HepG2 (cell line): ENCODE data around the gene ANKZF1. TPM values are rescaled to one million over a fixed set of nuclear protein-coding genes. Genes with fewer than 3 reads are reported as not detected.

Experiments
- ATAC-seq: fragments of 200-7000 bp; cut with Tn5 transposase; 3 replicates; pipeline ENCODE4 v1.9.1; 2020; ENCODE audit warnings: mild to moderate bottlenecking, moderate library complexity
- BruUV-seq: library from RNA; stranded (reverse); fragments of 400-500 nt; replicated peaks from 2 replicates; lab custom pipeline; 2021; lab: Mats Ljungman, UMichigan
- CTCF ChIA-PET: fragments of 300-600 bp; formaldehyde crosslinking; extraction: SDS; loops from one replicate; lab custom pipeline; 2021; ENCODE audit warnings: low total read pairs, inconsistent platforms, low intra/inter-chr PET ratio; lab: Yijun Ruan, JAX
- POLR2A ChIA-PET: fragments of 350-600 bp; sonication (Branson Sonifier 250); formaldehyde crosslinking; loops from one replicate; lab custom pipeline; 2020; ENCODE audit warnings: antibody characterized with exemption, inconsistent platforms; lab: Yijun Ruan, JAX
- DNase-seq: peaks from one replicate; pipeline ENCODE4 v3.0.0-alpha.2; 2015; ENCODE audit warnings: low spot score
- FAIRE-seq: peaks from 3 replicates; lab custom pipeline; 2011; peaks lifted over from hg19 to GRCh38; lab: Jason Lieb, UNC
- H2AFZ ChIP-seq: one replicate; pipeline ENCODE4 v1.6.1; 2011; ENCODE audit warnings: low read length, inconsistent platforms
- H3K27ac ChIP-seq: fragments of 300-600 bp; 3 replicates; pipeline ENCODE4 v1.8.0; 2011; ENCODE audit warnings: mixed run types, mild to moderate bottlenecking, mixed read lengths, low read length, inconsistent platforms; ENCODE audit not compliant: insufficient read depth; ENCODE audit errors: extremely low read length
- H3K27me3 ChIP-seq, 2 experiments: fragments of 200-600 bp in 1 of 2; 2 replicates in 1 of 2; 3 replicates in 1 of 2; pipeline versions ENCODE4 v1.6.0 to v1.8.0; 2011; ENCODE audit warnings: low read length in 2 of 2, mild to moderate bottlenecking in 2 of 2, moderate library complexity in 2 of 2, inconsistent platforms in 1 of 2; ENCODE audit not compliant: insufficient read depth in 2 of 2, control insufficient read depth in 1 of 2
- H3K36me3 ChIP-seq, 2 experiments: fragments of 200-600 bp in 1 of 2; replicated peaks in 1 of 2; 2 replicates in 1 of 2; 3 replicates in 1 of 2; pipeline versions ENCODE4 v1.5.1 to v1.8.0; 2011; ENCODE audit warnings: low read length in 2 of 2, inconsistent platforms in 1 of 2; ENCODE audit not compliant: insufficient read depth in 2 of 2, control insufficient read depth in 1 of 2
- H3K4me1 ChIP-seq: 2 replicates; pipeline ENCODE4 v1.5.1; 2012; ENCODE audit warnings: low read length, inconsistent platforms; ENCODE audit not compliant: insufficient read depth
- H3K4me2 ChIP-seq: 2 replicates; pipeline ENCODE4 v1.6.0; 2011; ENCODE audit warnings: low read depth, low read length, inconsistent platforms
- H3K4me3 ChIP-seq, 3 experiments: fragments of 200-600 bp in 1 of 3; sonication (generic), shearing (Covaris generic) in 1 of 3; replicated peaks in 1 of 3; 2 replicates each; pipeline ENCODE4 v1.5.1; 2011 to 2016; ENCODE audit warnings: low read length in 3 of 3, inconsistent platforms in 2 of 3, low read depth in 2 of 3, mild to moderate bottlenecking in 2 of 3, control low read depth in 1 of 3, mixed read lengths in 1 of 3; ENCODE audit not compliant: insufficient read depth in 1 of 3
- H3K79me2 ChIP-seq: one replicate; pipeline ENCODE4 v1.6.1; 2011; ENCODE audit warnings: low read length, inconsistent platforms; ENCODE audit not compliant: insufficient read depth
- H3K9ac ChIP-seq: 2 replicates; pipeline ENCODE4 v1.6.0; 2011; ENCODE audit warnings: mild to moderate bottlenecking, low read depth, low read length, inconsistent platforms; ENCODE audit not compliant: insufficient read depth
- H3K9me3 ChIP-seq: 2 replicates; pipeline ENCODE4 v1.5.1; 2012; ENCODE audit warnings: mild to moderate bottlenecking, low read length
- H4K20me1 ChIP-seq: 2 replicates; pipeline ENCODE4 v1.6.0; 2011; ENCODE audit warnings: inconsistent platforms, mild to moderate bottlenecking, low read length, moderate library complexity; ENCODE audit not compliant: insufficient read depth
- BRCA1 ChIP-seq: sonication (generic); formaldehyde crosslinking; IDR thresholded peaks from 2 replicates; pipeline ENCODE4 v1.4.0; 2020; ENCODE audit warnings: missing genetic modification reagents
- BRD4 ChIP-seq: sonication (generic); formaldehyde crosslinking; IDR thresholded peaks from 2 replicates; pipeline ENCODE4 v1.4.0; 2020; ENCODE audit warnings: missing genetic modification reagents
- FOXK1 ChIP-seq: sonication (generic); formaldehyde crosslinking; IDR thresholded peaks from 2 replicates; pipeline ENCODE4 v1.4.0; 2020; ENCODE audit warnings: low read depth, missing genetic modification reagents, borderline replicate concordance
- HMG20B ChIP-seq: conservative IDR thresholded peaks from 2 replicates; pipeline ENCODE4 v1.6.1; 2016; ENCODE audit warnings: missing genetic modification reagents, missing compliant biosample characterization
- NFKB2 ChIP-seq: sonication (generic); formaldehyde crosslinking; IDR thresholded peaks from 2 replicates; pipeline ENCODE4 v1.4.0; 2020; ENCODE audit warnings: missing genetic modification reagents, borderline replicate concordance
- PRMT3 ChIP-seq: sonication (generic); formaldehyde crosslinking; IDR thresholded peaks from 2 replicates; pipeline ENCODE4 v1.8.1; 2022; ENCODE audit warnings: low read depth, mild to moderate bottlenecking, moderate library complexity, missing genetic modification reagents, borderline replicate concordance
- RAD51 ChIP-seq: fragments of 450-650 bp; IDR thresholded peaks from 2 replicates; pipeline ENCODE4 v1.6.1; 2016; ENCODE audit warnings: borderline replicate concordance
- RBFOX2 ChIP-seq: fragments of 200-400 bp; formaldehyde crosslinking; IDR thresholded peaks from 2 replicates; pipeline ENCODE4 v1.6.1; 2017; ENCODE audit warnings: low read depth, mild to moderate bottlenecking, low read length
- ZBTB38 ChIP-seq: sonication (generic); formaldehyde crosslinking; IDR thresholded peaks from 2 replicates; pipeline ENCODE4 v1.5.1; 2020; ENCODE audit warnings: mild to moderate bottlenecking, missing genetic modification reagents
- ZBTB4 ChIP-seq: sonication (generic); formaldehyde crosslinking; IDR thresholded peaks from 2 replicates; pipeline ENCODE4 v1.4.0; 2020; ENCODE audit warnings: missing genetic modification reagents, mild to moderate bottlenecking, borderline replicate concordance
- ZBTB46 ChIP-seq: sonication (generic); formaldehyde crosslinking; IDR thresholded peaks from 2 replicates; pipeline ENCODE4 v1.4.0; 2020; ENCODE audit warnings: mild to moderate bottlenecking, missing genetic modification reagents, borderline replicate concordance
- ZC3H13 ChIP-seq: sonication (generic); formaldehyde crosslinking; IDR thresholded peaks from 2 replicates; pipeline ENCODE4 v1.8.1; 2023; ENCODE audit warnings: mild to moderate bottlenecking, missing genetic modification reagents, moderate library complexity
- ZNF251 ChIP-seq: sonication (generic); formaldehyde crosslinking; IDR thresholded peaks from 2 replicates; pipeline ENCODE4 v1.9.0; 2021; ENCODE audit warnings: mild to moderate bottlenecking, missing genetic modification reagents
- ZNF414 ChIP-seq: sonication (generic); formaldehyde crosslinking; IDR thresholded peaks from 2 replicates; pipeline ENCODE4 v1.5.0; 2020; ENCODE audit warnings: missing genetic modification reagents
- ZNF430 ChIP-seq: sonication (generic); formaldehyde crosslinking; IDR thresholded peaks from 2 replicates; pipeline ENCODE4 v1.9.0; 2021; ENCODE audit warnings: mild to moderate bottlenecking, missing genetic modification reagents
- ZNF546 ChIP-seq: sonication (generic); formaldehyde crosslinking; conservative IDR thresholded peaks from 2 replicates; pipeline ENCODE4 v1.8.1; 2023; ENCODE audit warnings: mild to moderate bottlenecking, missing genetic modification reagents
- ZNF703 ChIP-seq: sonication (generic); formaldehyde crosslinking; IDR thresholded peaks from 2 replicates; pipeline ENCODE4 v1.5.1; 2020; ENCODE audit warnings: missing genetic modification reagents, mild to moderate bottlenecking, moderate library complexity, borderline replicate concordance
- ZNF720 ChIP-seq: sonication (generic); formaldehyde crosslinking; IDR thresholded peaks from 2 replicates; pipeline ENCODE4 v1.4.0; 2020; ENCODE audit warnings: missing genetic modification reagents
- WGBS: methylation state at CpG from one replicate; pipeline ENCODE4 v1.1.6; 2017; ENCODE audit warnings: low lambda C conversion rate; 5-methylcytosine and 5-hydroxymethylcytosine counted together
- in situ Hi-C: cut with HindIII; loops from 2 replicates; pipeline ENCODE4 v1.10.0; 2017; ENCODE audit warnings: low pct_unique_long_range_greater_than_20kb; ENCODE audit not compliant: extremely low pct_ligation_motif_present
- intact Hi-C: fragments of 100-400 bp; cut with micrococcal nuclease; formaldehyde crosslinking; loops from one replicate; pipeline ENCODE4 v1.10.0; 2022; ENCODE audit not compliant: unreplicated experiment
- polyA plus RNA-seq, 8 experiments: library from polyadenylated mRNA; depleted of rRNA in 3 of 8; stranded (reverse) in 7 of 8; unstranded in 1 of 8; fragments of >200 nt; fragmentation: Illumina TruSeq in 4 of 8; extraction: Trizol in 4 of 8; gene quantifications; 2 replicates each; pipeline versions ENCODE4 v1.2.1 to v1.2.3, GENCODE V29; 2011 to 2016; ENCODE audit warnings: low read depth in 4 of 8, missing spikeins in 1 of 8, mixed read lengths in 1 of 8; ENCODE audit not compliant: insufficient read depth in 1 of 8
- total RNA-seq, 5 experiments: library from RNA; depleted of rRNA; stranded (reverse); fragments of >200 nt; fragmentation: Illumina TruSeq; extraction: Trizol; gene quantifications; 2 replicates each; pipeline ENCODE4 v1.2.3, GENCODE V29; 2016; ENCODE audit warnings: low read depth in 1 of 5

Gene ANKZF1
- total and polyA plus RNA-seq, 2 of the 13 experiments (the other 11 are each of a cell fraction or from before 2014, with no cell fraction given), result 25.3 to 128 TPM

GRCh38 chr2:219250049-219250781, 20.6 kb downstream of the ANKZF1 start:
- no peak for ATAC-seq
- no peak for DNase-seq
- H3K9ac ChIP-seq, result peak overlapping the region; percentile 80
- FAIRE-seq, result no peak
- no peaks in the 10 kb centered on the region for H4K20me1 ChIP-seq
- intact Hi-C loops, result no loop called here
- H3K27me3 ChIP-seq, result peaks cover 0 to 20% of the 10 kb centered on the region in 2 experiments; a peak in 3 of 5 replicates
- in situ Hi-C loops, result no loop called here
- peaks cover 14% of the 10 kb centered on the region for H3K79me2 ChIP-seq
- H3K4me2 ChIP-seq, result peak overlapping the region; percentile 94
- peak overlapping the region; percentile 91 for H3K27ac ChIP-seq
- peaks cover 1 to 13% of the 10 kb centered on the region in 2 experiments; a peak in 4 of 5 replicates for H3K36me3 ChIP-seq
- H2AFZ ChIP-seq, result no peak overlapping the region
- peak overlapping the region in 2 of 3 experiments; percentile 25 to 61; a peak in 4 of 6 replicates for H3K4me3 ChIP-seq
- ChIA-PET CTCF (no interaction called here), POLR2A (interaction anchor here (0.9 to 5.7 kb wide), 22 partner anchors 8 to 468 kb away, joined by 3 to 73 read pairs (median 14); partner anchors contain the start of genes ABCB6, ANKZF1, ATG9A and CNPPD1)
- no peaks in the 10 kb centered on the region for H3K9me3 ChIP-seq
- H3K4me1 ChIP-seq, result peaks cover 83% of the 10 kb centered on the region
- 74% methylated on average over 22 of the region's 22 CpGs for WGBS
- BruUV-seq, result no TSS peak
- 0 out of 2 replicates have a peak, but pooled peaks have one; percentile 73 for TF ChIP-seq PRMT3 (CRISPR knock-in tag)
- TF ChIP-seq ZC3H13 (CRISPR knock-in tag), result peak; percentile 67; the same call in 1 of the 2 replicates
- TF ChIP-seq ZNF703 (CRISPR knock-in tag), result no peak
- TF ChIP-seq ZNF414, result 0 out of 2 replicates have a peak, but pooled peaks have one; percentile 32
- TF ChIP-seq RBFOX2, result peak; percentile 49
- 0 out of 2 replicates have a peak, but pooled peaks have one; percentile 32 for TF ChIP-seq ZNF546 (CRISPR knock-in tag)
- no peak for TF ChIP-seq BRCA1 (CRISPR knock-in tag)
- no peak for TF ChIP-seq BRD4
- peak; percentile 73 for TF ChIP-seq ZBTB38 (CRISPR knock-in tag)
- no peak for TF ChIP-seq ZBTB46 (CRISPR knock-in tag)
- TF ChIP-seq FOXK1 (CRISPR knock-in tag), result peak; percentile 11; the same call in 1 of the 2 replicates
- no peak for TF ChIP-seq ZNF430 (CRISPR knock-in tag)
- TF ChIP-seq NFKB2, result 0 out of 2 replicates have a peak, but pooled peaks have one; percentile 24
- TF ChIP-seq ZBTB4 (CRISPR knock-in tag), result peak; percentile 56; the same call in 1 of the 2 replicates
- TF ChIP-seq ZNF251 (CRISPR knock-in tag), result 0 out of 2 replicates have a peak, but pooled peaks have one; percentile 45
- no peak for TF ChIP-seq ZNF720 (CRISPR knock-in tag)
- no peak for TF ChIP-seq HMG20B (CRISPR knock-in tag)
- no peak for TF ChIP-seq RAD51
